ENCODE measurements around the gene DNAH11.

Gene DNAH11

DNA sequence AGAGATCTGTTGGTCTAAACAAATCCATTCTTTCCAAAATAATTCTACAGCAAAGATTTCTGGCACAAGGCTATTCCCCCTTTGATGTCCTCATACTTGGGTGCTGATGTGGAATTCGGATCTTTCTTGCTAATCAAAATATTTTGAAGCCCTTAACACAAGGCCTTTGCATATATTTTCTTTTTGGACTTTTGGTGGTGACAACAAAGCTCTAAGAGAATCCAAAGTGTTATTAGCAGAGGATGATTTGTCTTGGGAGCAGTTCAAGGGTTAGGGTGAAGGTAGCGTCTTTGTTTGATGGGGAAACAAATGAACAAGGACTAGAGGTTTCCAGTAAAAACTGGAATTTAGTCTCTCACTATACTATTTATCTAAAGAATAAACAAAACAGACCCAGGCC lies 205.0 kb downstream of the DNAH11 start:
- no peak for TF ChIP-seq CTCF (IDR thresholded peaks at IDR 0.05; ENCODE audit: insufficient read depth, low read length, missing control alignments)
- H3K4me3 ChIP-seq (ENCODE audit: low read depth, low read length), result no peak overlapping the region
- no peak for DNase-seq (ENCODE audit: low read depth, low spot score)
- ChIA-PET CTCF (no interaction called here), POLR2A (no interaction called here)

- ChIA-PET POLR2A (no interaction called here), CTCF (no interaction called here)
- TF ChIP-seq CTCF (IDR thresholded peaks at IDR 0.05; ENCODE audit: insufficient read depth, low read length, missing control alignments), result no peak
- H3K4me3 ChIP-seq (ENCODE audit: low read depth, low read length), result no peak overlapping the region
- DNase-seq (ENCODE audit: low read depth, low spot score), result no peak
These were observed 206.5 kb downstream of the DNAH11 start for GRCh38 chr7:21749378-21749777.

GRCh38 chr7:21753071-21753470 lies 210.2 kb downstream of the DNAH11 start:
- no peak overlapping the region for H3K4me3 ChIP-seq (ENCODE audit: low read depth, low read length)
- CTCF ChIA-PET, result no interaction called here
- no peak for TF ChIP-seq CTCF (IDR thresholded peaks at IDR 0.05; ENCODE audit: insufficient read depth, low read length, missing control alignments)
- no peak for DNase-seq (ENCODE audit: low read depth, low spot score)
- POLR2A ChIA-PET, result no interaction called here

GRCh38 chr7:21754963-21755362 lies 212.1 kb downstream of the DNAH11 start:
- no peak for TF ChIP-seq CTCF (IDR thresholded peaks at IDR 0.05; ENCODE audit: insufficient read depth, low read length, missing control alignments)
- DNase-seq (ENCODE audit: low read depth, low spot score), result no peak
- ChIA-PET CTCF (no interaction called here), POLR2A (no interaction called here)
- H3K4me3 ChIP-seq (ENCODE audit: low read depth, low read length), result no peak overlapping the region

DNA sequence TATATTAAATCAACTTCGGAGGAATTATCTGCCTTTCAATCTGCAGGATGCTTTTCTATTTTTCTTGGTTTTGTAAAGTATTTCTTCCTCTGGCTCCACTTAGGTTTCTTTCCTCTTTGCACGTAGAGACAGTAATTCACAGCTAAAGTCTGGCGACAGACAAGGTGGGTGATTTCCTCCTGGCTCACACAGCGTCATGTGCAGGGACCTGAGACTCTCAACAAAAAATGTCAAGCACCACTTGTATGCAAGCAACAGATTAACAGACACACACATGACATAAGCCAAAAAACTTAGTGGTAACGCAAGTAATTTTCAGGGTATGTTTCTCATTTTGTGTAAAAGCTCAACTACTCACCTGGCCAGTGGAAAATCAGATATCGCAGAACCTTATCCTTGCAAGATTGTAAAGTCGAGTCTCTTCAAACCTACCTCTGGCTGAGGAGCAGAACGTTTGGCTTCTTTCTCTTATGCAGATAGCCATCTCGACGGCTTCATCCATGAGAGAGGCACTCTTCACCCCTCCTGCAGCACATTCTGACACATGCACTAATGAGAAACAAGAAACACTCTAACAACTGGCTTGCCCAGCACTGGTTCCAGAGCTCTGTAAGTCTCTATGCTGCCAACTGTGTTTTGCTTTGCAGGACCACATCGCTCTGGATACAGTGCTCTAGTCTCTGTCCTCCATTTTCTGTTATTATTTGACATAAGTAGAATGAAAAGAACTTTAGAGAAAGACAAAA lies 214.9 kb downstream of the DNAH11 start:
- CTCF ChIA-PET, result no interaction called here
- no peak overlapping the region for H3K4me3 ChIP-seq (ENCODE audit: low read depth, low read length)
- POLR2A ChIA-PET, result no interaction called here
- DNase-seq (ENCODE audit: low read depth, low spot score), result no peak
- TF ChIP-seq CTCF (IDR thresholded peaks at IDR 0.05; ENCODE audit: insufficient read depth, low read length, missing control alignments), result no peak

- POLR2A ChIA-PET, result no interaction called here
- DNase-seq (ENCODE audit: low read depth, low spot score), result no peak
- no peak overlapping the region for H3K4me3 ChIP-seq (ENCODE audit: low read depth, low read length)
- no peak for TF ChIP-seq CTCF (IDR thresholded peaks at IDR 0.05; ENCODE audit: insufficient read depth, low read length, missing control alignments)
- CTCF ChIA-PET, result no interaction called here
These were observed 215.4 kb downstream of the DNAH11 start for GRCh38 chr7:21758286-21758685.
